GM23248 (cell line): ENCODE data around the gene GLG1.

Source experiments
- EZH2 ChIP-seq: fragments of 200-600 bp; sonication (generic); IDR thresholded peaks from 2 replicates; pipeline ENCODE4 v1.6.1; 2018; ENCODE audit warnings: antibody characterized with exemption, mild to moderate bottlenecking; ENCODE audit not compliant: insufficient read depth, poor library complexity, severe bottlenecking
- EZH2phosphoT487 ChIP-seq: fragments of 200-600 bp; sonication (generic); IDR thresholded peaks from 2 replicates; pipeline ENCODE4 v1.6.1; 2018; ENCODE audit warnings: antibody characterized with exemption, moderate library complexity, mild to moderate bottlenecking, low read depth; ENCODE audit not compliant: insufficient read depth

DNA sequence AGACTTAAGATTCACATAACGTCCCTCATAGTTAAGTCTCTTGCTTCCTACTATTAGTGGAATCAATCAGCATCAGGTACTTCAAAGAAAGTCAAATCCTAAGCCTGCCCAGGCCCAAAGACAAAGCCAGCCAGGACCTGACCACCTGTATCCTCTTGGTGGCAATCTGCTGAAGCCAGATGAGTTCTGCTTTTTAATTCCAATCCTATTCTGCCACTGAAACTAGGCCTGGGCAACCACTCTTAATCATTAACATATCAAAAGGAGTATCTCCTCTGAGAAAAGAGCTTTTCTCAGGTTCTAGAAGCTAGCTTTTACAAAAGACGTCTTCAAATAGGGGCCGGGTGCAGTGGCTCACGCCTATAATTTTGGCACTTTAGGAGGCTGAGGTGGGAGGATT, 15.1 kb upstream of the GLG1 start:
- TF ChIP-seq EZH2phosphoT487 (no peak), EZH2 (no peak)
